ENCODE data around the gene RLIM. TPM values are rescaled to one million over a fixed set of nuclear protein-coding genes. Genes with fewer than 3 reads are reported as not detected.

RLIM gene
- total RNA-seq, 2 donors from 2014 or later = 25.9 to 46.0 TPM

GRCh38 chrX:74550295-74550802 is 64.1 kb downstream of the RLIM start:
- no peak overlapping the region for H3K27ac ChIP-seq
- no peaks in the 10 kb centered on the region for H3K27me3 ChIP-seq (replicated peaks; ENCODE audit: insufficient read depth)
- peak overlapping the region; percentile 48 for H3K4me3 ChIP-seq
- ATAC-seq (ENCODE audit: insufficient number of reproducible peaks, low FRiP score, low read depth) (peak; percentile 76), DNase-seq (ENCODE audit: low spot score) (peak; percentile 17)
- H3K4me1 ChIP-seq (ENCODE audit: control insufficient read depth in 1 of 2, low read depth in 2 of 2) = no peaks in the 10 kb centered on the region
- H3K36me3 ChIP-seq = no peaks in the 10 kb centered on the region
- peak; percentile 91 for TF ChIP-seq CTCF (IDR thresholded peaks at IDR 0.05)
- no peaks in the 10 kb centered on the region for H3K9me3 ChIP-seq

DNA sequence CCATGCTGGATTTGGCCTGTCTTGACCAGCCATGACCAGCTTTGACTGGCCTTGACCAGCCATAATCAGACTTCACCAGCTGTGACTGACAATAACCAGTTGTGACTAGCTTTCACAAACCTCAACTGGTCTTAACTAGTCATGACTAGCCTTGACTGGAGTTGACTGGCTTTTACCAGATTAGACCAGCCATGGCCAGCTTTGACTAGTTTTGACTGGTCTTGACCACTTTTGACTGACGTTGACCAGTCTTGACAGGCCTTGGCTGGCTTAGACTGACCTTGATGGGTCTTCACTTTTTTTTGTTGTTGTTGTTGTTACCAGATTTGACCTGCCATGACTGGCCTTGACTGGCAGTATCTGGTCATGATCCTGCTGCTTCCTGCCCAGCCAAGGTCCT is 67.4 kb downstream of the RLIM start:
- H3K9me3 ChIP-seq = no peaks in the 10 kb centered on the region
- no peak overlapping the region for H3K4me3 ChIP-seq
- no peaks in the 10 kb centered on the region for H3K27me3 ChIP-seq (replicated peaks; ENCODE audit: insufficient read depth)
- DNase-seq (ENCODE audit: low spot score) (no peak), ATAC-seq (ENCODE audit: insufficient number of reproducible peaks, low FRiP score, low read depth) (no peak)
- no peak overlapping the region for H3K27ac ChIP-seq
- no peaks in the 10 kb centered on the region for H3K4me1 ChIP-seq (ENCODE audit: control insufficient read depth in 1 of 2, low read depth in 2 of 2)
- no peaks in the 10 kb centered on the region for H3K36me3 ChIP-seq
- TF ChIP-seq CTCF (IDR thresholded peaks at IDR 0.05) = no peak

- H3K36me3 ChIP-seq = no peaks in the 10 kb centered on the region
- ATAC-seq (ENCODE audit: insufficient number of reproducible peaks, low FRiP score, low read depth) (no peak), DNase-seq (ENCODE audit: low spot score) (no peak)
- TF ChIP-seq CTCF (IDR thresholded peaks at IDR 0.05) = no peak
- H3K27ac ChIP-seq = no peak overlapping the region
- H3K4me1 ChIP-seq (ENCODE audit: control insufficient read depth in 1 of 2, low read depth in 2 of 2) = no peaks in the 10 kb centered on the region
- H3K4me3 ChIP-seq = no peak overlapping the region
- H3K9me3 ChIP-seq = no peaks in the 10 kb centered on the region
- no peaks in the 10 kb centered on the region for H3K27me3 ChIP-seq (replicated peaks; ENCODE audit: insufficient read depth)
Observed at GRCh38 chrX:74545880-74546523, 68.4 kb downstream of the RLIM start.

GRCh38 chrX:74540635-74541249 is 73.7 kb downstream of the RLIM start:
- ATAC-seq (ENCODE audit: insufficient number of reproducible peaks, low FRiP score, low read depth) (no peak), DNase-seq (ENCODE audit: low spot score) (no peak)
- Histone ChIP-seq H3K27ac (no peak overlapping the region), H3K36me3 (no peaks in the 10 kb centered on the region), H3K4me3 (no peak overlapping the region), H3K27me3 (replicated peaks; ENCODE audit: insufficient read depth) (no peaks in the 10 kb centered on the region), H3K4me1 (ENCODE audit: control insufficient read depth in 1 of 2, low read depth in 2 of 2) (peaks cover 0 to 8% of the 10 kb centered on the region in 2 donors), H3K9me3 (no peaks in the 10 kb centered on the region)
- no peak for TF ChIP-seq CTCF (IDR thresholded peaks at IDR 0.05)

GRCh38 chrX:74536832-74537371 is 77.5 kb downstream of the RLIM start:
- H3K27me3 ChIP-seq (replicated peaks; ENCODE audit: insufficient read depth) = no peaks in the 10 kb centered on the region
- H3K36me3 ChIP-seq = no peaks in the 10 kb centered on the region
- H3K27ac ChIP-seq = peak overlapping the region; percentile 85 to 93
- peak overlapping the region; percentile 78 for H3K4me3 ChIP-seq
- ATAC-seq (ENCODE audit: insufficient number of reproducible peaks, low FRiP score, low read depth) (peak; percentile 41), DNase-seq (ENCODE audit: low spot score) (no peak)
- no peak for TF ChIP-seq CTCF (IDR thresholded peaks at IDR 0.05)
- no peaks in the 10 kb centered on the region for H3K9me3 ChIP-seq
- peaks cover 0 to 12% of the 10 kb centered on the region in 2 donors for H3K4me1 ChIP-seq (ENCODE audit: control insufficient read depth in 1 of 2, low read depth in 2 of 2)

Data from thoracic aorta (tissue), 2 donors.